DLD1 (cell line): ENCODE data around the gene PRTFDC1.
"Not testable (repeated sequence)": the region's sequence is repeated elsewhere in the genome, so short reads cannot be mapped to it uniquely, and the experiment has no call there.

Source experiments
- in situ Hi-C: cut with HindIII; loops from 2 replicates; pipeline ENCODE4 v1.10.0; 2017; ENCODE audit warnings: low sequenced_read_pairs

PRTFDC1 gene

DNA sequence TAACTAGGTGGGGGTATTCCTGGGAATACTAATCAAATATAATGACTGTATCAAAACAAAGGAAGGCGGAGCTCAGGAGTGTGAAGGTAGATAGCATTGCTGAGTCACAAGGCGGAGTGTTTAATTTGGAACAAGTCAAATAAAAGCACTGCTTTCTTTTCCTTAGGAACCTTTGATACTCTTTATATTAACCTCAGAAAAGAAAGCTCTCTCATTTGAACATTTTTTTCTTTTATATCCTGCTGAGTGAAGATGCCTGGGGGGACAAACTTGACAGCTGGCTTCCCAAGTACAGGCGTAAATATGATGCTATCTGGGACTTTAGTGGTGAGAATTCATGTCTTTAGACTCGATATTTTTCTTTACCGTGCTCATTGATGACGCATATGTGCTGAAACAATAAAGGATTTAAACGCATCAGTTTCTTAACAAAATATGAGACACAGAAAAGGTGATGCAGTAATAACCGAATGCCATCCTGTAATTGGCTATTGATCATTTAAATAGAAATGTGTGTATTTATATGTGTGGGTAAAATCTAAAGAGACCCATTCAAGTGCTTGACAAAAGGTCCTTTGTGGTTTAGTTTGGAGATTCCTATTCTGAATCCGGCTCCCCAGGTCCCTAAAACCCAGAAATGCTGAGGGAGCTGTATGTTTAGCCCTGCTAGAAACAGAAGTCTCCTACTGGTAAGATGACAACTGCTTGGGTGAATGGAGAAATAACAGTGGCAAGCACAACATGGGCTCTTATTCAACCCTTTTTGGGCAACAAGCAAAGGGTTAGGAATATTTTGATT, 102.7 kb downstream of the PRTFDC1 start:
- in situ Hi-C loops: loop anchor here (10.0 kb wide), 1 partner anchor 105 kb away; no protein-coding TSS in a partner anchor

DNA sequence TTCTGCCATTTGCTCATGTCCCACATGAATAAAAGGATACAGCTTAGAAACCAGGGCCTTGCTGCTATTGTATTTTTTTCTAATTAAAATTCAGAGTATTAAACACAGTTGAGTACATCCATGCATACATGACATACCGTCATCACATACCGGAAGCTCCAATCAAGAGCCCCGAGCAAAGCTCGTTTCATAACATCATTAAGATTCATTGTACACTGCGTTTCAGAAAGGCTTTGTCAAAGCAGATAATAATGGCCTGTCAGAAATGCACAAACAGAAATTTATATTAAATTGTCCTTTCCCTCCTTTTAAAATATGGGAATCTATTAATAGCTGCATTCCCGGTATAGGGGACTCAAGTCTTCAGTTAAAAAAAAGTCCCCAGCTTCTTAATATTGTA, 103.4 kb downstream of the PRTFDC1 start:
- in situ Hi-C loops: loop anchor here (10.0 kb wide), 1 partner anchor 104 kb away; no protein-coding TSS in a partner anchor

DNA sequence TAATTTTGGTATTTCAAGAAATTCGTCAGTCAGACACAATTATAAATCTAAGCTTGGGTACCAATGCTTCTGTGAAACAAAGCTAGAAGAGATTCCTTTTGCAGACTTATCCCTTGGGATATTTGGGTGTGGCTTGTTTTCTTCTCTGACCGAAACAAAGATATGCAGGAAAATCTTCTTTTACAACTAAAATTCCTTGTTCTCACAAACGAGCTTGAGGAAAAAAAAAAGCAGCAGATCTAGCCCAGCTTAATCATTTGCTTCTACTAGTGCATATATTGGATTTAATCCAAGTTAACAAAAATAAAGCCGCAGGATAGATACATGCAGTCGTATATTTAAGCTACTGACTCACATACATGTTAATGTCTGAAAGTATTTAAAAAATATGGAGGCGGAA, 104.2 kb downstream of the PRTFDC1 start:
- in situ Hi-C loops: loop anchor here (10.0 kb wide), 1 partner anchor 103 kb away; no protein-coding TSS in a partner anchor

DNA sequence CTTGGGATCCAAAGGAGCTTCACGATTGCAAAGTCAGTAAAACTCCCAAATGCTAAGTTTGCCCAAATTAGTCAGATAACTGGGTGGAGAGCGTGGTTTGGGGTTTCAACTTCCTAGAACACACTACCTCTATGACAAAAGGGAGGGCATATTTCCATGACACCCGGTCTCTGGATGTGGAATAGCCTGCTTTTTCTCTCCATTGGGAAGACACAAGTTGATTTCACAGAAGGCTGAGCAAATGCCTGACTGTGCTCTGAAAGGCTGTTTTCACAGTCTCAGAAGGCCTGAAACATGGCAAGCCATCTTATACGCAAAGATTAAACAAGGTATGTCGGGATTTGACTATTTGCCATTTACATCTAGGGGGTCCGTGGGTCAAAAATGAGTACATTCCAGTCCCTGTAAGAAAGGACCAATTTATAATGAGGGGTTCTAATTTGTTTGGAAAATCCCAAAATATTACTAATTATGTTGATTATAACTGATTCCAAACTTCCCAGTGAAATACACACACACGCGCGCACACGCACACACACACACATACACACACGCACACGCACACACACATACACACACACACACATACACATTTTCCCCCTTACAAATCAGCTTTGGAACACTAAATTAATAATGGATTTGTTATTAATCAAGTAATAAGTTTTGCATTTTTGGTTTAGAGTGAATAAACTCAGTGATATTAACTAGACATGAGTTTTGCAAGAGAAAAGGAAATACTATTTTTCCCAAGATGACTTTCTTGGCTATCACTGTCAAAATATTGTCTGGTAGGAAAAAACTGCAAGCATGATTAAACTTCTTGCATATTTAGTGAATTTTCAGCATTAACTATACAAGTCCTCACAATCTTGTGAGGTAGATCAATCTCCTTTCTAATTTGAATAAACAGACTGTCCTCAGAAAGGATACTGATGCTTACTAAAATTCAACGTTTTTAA, 105.0 kb downstream of the PRTFDC1 start:
- in situ Hi-C loops: loop anchor here (10.0 kb wide), 1 partner anchor 103 kb away; no protein-coding TSS in a partner anchor

DNA sequence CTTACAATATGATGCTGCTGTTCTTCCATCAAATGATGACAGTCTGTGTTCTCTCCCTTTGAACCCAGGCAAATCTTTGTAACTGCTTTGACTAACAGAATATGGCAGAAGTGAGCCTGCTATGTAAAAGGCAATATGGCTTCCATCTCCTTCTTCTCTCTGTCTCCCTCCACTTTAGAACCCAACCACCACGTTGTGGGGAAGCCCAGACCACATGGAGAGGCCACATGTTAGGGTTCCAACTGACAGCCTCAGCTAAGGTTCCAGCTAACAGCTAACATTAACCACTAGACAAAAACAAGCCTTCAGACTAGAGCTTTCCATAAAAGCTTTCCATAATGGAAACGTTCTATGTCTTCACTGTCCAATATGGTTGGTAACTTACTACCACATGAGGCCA, 107.7 kb downstream of the PRTFDC1 start:
- in situ Hi-C loops: loop anchor here (10.0 kb wide), 1 partner anchor 100 kb away; no protein-coding TSS in a partner anchor

DNA sequence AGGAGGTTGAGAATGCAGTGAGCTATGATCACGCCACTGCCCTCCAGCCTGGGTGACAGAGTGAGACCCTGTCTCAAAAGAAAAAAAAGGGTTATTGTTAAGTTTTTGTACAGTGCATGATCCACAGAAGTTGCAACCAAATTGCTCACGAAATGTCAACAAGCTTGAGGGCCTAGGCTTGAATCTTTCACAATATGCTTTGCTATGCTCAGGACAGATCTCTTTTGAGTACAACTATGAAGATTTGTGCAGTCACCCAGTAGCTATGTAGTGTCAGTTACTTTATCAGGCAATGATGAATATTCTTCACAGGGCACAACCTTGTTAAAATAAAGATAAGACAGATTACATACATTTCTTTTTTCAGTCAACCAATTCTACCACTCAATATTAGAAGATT, 109.2 kb downstream of the PRTFDC1 start:
- in situ Hi-C loops: loop anchor here (10.0 kb wide), 1 partner anchor 98 kb away; no protein-coding TSS in a partner anchor

DNA sequence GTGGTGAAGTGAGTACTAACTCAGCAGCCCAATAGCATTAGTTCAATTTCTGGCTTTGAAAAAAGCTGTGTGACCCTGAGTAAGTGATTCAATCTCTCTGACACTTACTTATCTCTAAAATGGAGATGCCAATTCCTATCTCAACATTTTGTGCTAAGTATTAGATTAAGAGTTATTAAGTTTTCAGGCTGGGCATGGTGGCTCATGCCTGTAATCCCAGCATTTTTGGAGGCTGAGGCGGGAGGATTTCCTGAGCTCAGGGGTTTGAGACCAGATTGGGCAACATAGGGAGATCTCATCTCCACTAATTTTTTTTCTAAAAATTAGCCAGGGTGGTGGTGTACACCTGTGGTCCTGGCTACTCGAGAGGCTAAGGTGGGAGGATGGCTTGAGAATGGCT, 109.5 kb downstream of the PRTFDC1 start:
- in situ Hi-C loops: loop anchor here (10.0 kb wide), 1 partner anchor 98 kb away; no protein-coding TSS in a partner anchor

DNA sequence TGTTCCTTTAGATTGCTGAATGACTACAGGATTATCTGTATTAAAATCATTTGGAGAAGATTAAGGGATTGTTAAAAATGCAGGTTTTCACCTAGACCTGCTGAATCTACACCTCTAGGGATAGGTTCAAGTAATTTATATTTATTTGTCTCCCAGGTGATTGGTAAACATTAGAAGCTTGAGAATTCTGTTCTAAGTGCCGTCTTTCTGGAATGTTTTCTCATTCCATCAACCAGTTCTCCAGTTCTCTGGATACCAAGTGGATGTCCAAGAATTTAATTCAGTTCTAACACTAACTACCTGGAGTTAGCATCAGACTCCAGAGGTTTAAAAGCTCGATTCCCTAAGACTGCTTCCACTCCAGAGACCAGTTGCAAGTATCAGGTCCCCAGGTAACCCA, 110.9 kb downstream of the PRTFDC1 start:
- in situ Hi-C loops: loop anchor here (10.0 kb wide), 1 partner anchor 97 kb away; no protein-coding TSS in a partner anchor

DNA sequence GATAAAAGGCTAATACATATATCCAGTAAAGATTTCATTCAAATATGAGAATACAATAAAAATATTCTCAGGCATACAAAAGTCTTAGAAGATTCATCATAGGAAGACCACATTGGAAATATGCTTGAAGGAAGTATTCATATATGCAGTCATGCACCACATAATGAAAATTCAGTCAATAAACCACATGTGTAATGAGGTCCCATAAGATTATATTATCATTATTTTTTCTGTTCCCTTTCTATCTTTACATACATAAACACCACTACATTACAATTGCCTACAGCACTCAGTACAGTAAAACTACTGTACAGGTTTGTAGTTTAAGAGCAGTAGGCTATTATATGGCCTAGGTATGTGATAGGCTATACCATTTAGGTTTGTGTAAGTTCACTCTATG, 111.6 kb downstream of the PRTFDC1 start:
- in situ Hi-C loops: loop anchor here (10.0 kb wide), 1 partner anchor 96 kb away; no protein-coding TSS in a partner anchor

DNA sequence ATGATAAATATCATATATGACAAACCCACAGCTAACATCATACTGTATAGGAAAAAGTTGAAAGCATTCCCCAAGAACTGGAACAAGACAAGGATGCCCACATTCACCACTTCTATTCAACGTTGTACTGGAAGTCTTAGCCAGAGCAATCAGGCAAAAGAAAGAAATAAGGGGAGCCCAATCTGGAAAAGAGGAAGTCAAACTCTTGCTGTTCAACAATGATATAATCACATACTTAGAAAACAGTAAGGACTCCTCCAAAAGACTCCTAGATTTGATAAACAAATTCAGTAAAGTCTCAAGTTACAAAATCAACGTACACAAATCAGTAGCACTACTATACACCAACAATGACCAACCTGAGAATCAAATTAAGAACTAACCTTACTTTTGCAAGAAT, 114.6 kb downstream of the PRTFDC1 start:
- in situ Hi-C loops: not testable (repeated sequence)

DNA sequence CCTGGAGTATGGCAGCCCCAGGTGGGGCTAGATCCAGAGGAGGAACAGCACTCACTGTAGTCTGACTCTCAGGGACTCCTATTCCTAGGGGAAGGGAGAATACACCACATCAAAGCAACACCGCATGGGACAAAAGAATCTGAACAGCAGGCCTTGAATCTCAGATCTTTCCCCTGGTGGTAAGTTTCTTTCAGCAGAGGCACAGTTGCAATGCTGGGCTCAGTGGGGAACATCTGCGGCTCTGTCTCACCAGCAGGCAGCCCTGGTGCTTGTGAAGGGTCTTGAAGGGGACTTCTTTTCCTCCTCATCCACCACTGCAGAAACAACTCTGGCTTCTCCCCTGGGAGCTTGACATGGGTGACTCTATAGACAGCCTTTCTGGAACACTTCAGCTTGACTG, 117.5 kb downstream of the PRTFDC1 start:
- in situ Hi-C loops: no loop called here

DNA sequence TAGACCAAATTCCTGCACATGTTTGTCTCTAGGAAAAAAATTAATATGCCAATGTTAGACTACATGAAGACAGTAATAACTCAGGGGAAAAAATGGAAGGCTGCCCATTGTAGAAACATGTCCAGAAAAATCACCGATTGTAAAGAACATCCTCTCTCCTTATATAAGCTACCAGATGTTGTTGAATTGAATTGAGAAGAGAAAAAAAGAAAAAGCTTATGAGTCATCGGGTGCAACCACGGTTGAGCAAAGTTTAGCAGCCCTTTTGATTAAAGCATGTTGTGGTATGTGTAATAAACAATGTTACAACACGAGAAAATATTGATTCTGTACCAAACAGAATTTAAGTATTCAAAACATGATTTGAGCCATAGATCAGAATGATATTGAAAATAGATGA, 126.4 kb downstream of the PRTFDC1 start:
- in situ Hi-C loops: no loop called here

DNA sequence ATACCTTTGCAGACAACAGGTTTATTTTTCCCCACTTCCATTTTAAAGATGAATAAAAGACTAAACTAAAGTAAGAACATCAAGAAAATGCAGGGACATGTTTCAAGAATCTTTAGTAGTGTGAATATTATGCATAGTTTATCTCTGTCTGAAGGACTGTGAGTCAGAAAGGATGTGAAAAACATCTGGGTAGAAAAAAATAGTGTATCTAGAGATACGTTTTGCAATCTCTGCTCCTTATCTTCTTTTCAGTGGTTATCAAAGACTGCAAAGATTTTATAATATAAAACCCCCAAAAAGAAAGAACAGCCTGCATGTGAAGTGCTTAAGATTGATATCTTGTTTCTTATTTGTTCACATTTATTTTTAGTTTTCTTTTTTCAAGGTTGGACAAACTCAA, 126.9 kb downstream of the PRTFDC1 start:
- in situ Hi-C loops: no loop called here

DNA sequence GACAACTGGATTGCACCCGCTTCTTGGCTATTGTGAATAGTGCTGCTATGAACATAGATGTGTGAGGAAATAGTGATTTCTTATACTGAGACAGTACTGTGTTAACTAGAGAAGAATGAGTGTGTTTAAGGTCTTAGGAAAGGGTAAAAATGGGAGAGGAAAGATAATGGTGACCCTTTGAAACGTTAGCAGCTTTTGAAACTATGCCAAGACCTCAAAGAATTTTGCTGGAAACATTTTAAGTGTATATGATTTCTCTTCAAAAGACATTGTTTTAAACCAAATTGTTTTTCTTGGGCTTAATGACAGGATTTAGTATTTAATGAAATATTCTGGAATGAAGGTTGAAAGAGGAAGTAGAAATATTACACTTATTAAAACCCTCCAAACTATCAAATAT, 127.9 kb downstream of the PRTFDC1 start:
- in situ Hi-C loops: no loop called here

DNA sequence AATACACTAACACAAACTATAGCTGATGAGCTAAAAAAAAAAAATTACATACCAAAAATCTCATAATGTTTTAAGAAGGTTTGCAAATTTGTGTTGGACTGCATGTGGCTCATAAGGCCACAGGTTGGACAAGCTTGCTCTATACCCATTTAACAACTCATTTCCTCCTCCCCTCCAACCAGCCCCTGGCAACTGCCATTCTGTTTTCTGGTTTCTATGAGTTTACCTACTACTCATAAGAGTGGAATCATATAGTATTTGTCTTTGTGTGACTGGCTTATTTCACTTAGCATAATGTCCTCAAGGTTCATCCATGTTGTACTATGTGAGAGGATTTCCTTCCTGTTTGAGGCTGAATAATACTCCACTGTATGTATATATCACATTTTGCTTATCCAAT, 128.3 kb downstream of the PRTFDC1 start:
- in situ Hi-C loops: no loop called here

DNA sequence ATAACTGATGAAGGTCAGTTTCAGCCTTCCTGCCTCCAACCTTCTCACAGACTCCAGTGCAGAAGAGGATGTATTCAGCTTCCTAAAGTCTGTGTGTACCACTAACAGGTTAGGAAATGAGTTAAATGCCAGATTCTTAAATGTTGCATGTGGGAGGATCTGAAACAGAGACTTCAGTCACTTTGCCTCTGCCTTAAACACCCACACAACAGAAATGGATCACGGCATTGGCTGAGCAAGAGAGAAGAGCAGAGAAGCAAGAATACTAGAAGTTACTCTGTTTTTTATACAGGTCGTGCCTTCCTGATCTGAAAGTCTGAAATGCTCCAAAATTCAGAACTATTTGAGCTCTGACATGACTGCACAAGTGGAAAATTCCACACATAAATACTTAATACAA, 129.8 kb downstream of the PRTFDC1 start:
- in situ Hi-C loops: no loop called here

DNA sequence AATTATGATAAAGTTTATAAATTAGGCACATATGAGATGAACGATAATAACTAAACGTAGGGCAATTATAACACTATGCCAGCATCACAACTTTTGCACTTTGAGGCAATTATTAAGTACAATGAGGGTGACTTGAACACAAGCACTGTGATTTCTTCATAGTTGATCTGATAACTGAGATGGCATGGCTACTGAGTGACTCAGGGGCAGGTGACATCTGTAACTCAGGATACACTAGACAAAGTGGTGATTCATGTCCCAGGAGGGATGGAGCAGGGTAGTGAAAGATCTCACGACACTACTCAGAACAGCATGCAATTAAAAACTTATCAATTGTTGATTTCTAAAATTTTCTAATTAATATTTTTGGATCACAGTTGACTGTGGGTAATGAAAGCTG, 130.4 kb downstream of the PRTFDC1 start:
- in situ Hi-C loops: no loop called here

DNA sequence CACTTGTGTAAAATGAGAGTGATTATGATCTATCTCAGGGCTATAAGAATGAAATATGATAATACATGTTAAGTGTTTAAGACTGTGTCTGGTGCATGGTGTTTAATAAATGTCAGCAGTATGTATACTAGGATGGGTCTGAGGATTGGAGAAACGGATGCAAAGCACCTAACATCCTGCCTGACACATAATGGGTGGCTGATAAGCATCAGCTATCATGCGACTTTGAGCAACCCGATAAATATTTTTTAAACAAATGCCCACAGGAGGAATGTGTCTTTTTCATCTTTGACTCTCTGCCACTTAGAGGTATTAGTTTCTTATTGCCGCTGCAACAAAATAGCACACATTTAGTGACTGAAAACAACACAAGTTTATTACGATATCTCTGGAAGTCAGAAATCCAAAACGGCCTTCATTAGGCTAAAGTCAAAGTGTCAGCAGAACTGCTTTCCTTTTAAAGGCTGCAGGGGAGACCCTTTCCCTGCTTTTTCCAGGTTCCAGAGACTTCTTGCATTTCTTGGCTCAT, 135.5 kb downstream of the PRTFDC1 start:
- in situ Hi-C loops: no loop called here

DNA sequence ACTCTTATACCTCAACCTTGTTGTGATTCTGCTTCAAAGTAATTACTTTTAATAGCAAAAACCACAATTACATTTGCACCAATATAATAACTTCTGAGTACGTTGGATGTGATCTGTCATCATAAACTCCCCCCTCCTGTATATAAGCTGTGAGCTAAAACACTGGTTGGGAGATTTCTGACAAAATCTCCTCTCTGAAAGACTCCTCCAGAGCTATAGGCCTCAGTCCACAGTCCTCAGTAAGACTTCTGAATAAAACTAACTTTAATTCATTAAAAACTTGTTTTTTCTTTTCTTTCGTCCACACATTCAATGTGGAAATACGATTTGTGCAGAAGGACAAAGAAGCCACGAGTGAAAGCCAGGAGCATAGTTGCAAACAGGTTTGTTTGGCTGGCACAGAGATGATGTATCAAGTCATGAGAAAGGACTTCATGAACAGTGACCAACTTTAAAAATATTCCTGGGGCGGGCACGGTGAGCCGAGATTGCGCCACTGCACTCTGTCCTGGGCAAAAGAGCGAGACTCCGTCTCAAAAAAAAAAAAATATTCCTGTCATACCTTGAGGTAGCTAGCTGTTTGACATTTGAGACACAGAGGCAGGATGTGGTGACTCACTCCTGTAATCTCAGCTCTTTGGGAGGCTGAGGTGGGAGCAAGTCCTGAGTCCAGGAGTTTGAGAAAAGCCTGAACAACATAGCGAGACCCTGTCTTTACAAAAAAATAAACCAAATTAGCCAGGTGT, 137.7 kb downstream of the PRTFDC1 start:
- in situ Hi-C loops: no loop called here

DNA sequence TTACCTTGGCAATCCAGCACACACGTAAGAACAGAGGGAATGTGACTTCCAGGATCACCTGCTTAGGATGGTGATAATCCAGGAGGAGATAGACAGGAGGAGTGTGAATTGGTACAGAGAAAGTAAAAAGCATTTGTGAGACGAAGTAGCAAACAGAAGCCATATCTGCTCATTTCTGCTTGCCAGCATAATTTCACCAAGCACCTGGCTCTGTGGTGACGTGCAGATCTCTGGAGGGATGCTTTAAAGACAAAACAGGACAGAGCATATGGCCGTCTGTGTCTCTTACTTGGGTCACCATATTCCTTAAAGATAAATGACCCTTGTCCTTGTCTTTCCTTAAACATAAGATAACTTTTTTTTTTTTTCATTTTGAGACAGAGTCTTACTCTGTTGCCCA, 138.6 kb downstream of the PRTFDC1 start:
- in situ Hi-C loops: no loop called here
